ENCODE results near the gene TCN2.
A peak's percentile ranks its signal among the peaks of the same experiment; 100 is the strongest.
"Not testable (repeated sequence)": the region's sequence is repeated elsewhere in the genome, so short reads cannot be mapped to it uniquely, and the experiment has no call there.

The TCN2 gene

GRCh38 chr22:30580896-30581295, 26.1 kb upstream of the TCN2 start:
- no peak for DNase-seq

DNA sequence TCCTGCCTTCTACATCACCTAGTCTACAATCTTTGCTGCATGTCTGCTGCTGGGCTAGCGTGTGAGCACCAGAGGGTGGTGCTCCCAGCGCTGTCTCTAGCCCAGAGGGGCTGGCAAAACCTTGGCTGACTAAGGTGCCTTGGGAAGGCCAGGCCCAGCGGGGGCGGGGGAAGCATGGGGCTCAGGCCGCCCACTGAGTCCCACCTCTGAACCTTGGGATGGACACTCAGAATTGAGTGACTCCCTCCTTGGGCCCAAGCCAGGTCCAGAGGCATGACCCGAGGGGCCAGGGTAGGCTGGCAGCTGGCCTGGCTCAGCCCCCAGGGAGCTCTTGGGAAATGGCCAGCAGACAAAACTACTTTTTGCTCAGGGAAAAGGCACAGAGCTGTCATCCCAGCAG, 24.9 kb upstream of the TCN2 start:
- no peak for DNase-seq

GRCh38 chr22:30582788-30583545, 24.0 kb upstream of the TCN2 start:
- no peak for DNase-seq

- no peak for DNase-seq
These were observed 22.5 kb upstream of the TCN2 start for GRCh38 chr22:30584441-30584840.

- no peak for DNase-seq
These were observed 20.6 kb upstream of the TCN2 start for GRCh38 chr22:30586414-30586813.

- DNase-seq, result peak; percentile 22
These were observed 15.8 kb upstream of the TCN2 start for GRCh38 chr22:30591191-30591587.

DNA sequence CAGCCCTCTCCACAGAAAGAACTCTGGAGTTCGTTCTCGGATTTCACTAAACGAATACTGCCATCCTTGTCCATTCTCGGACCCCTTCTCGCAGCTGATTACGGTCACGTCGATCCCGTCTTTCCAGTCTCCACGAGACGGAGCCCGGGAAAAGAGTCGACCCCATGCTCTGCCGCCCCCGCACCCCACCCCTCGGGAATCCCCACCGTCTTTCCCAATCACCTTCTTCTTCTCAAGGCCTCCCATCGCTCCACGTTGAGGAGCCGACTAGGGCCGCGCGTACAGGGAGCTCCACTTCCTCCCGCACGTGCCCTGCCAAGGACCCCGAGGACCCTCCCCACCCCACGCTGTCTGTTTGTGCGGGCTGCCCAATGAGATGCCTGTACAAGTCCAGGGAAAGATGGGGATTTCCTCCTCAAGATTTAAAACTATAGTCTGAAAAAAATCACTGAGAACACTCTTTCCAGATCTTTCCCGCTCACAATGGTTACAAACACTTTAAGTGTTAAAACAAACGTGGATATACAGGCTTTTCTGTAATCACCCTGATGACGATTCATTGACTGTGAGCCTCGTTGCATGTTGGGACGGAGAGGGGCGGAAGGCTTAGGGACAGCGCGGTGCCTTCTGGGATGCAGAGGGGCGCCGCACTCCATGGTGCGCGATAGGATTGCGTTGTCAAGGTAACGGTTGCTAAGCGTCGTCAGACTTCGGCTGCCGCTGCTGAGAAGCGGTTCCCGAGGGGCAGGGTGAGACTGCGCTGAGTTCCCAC, 15.2 kb upstream of the TCN2 start, which contains the start of gene PES1:
Gene PES1 (minus strand): TSS at position 323 of the 772 bp plus-strand sequence. CDS start 77 bp downstream, at position 246.
- peak; percentile 99 for DNase-seq

DNA sequence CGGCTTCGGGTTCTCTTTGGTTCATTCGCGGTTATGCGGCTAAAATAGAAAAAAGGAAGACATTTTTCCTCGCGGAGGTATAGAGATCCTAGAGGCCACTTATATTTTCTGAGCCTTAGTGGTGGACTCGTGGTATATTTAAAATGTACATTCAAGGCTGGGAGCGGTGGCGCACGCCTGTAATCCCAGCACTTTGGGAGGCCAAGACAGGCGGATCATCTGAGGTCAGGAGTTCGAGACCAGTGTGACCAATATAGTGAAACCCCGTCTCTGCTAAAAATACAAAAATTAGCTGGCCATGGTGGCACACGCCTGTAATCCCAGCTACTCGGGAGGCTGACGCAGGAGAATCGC, 14.6 kb upstream of the TCN2 start:
- DNase-seq, result not testable (repeated sequence)

DNA sequence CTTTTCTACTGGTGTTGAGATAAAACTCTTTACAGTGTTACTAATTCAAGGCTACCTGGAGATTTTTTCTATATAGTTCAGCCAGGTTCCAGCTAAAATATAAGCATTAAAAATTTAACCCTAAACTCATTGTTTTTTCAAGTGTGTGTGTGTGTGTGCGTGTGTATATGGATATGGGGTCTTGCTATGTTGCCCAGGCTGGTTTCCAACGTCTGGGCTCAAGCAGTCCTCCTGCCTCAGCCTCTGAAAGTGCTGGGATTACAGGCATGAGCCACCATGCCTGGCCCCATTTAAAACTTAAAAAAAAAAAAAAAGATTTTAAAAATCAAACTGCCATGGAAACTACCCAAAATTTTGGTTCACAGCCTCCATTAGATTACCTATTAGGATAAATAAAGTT, 10.8 kb upstream of the TCN2 start:
- DNase-seq, result no peak

DNA sequence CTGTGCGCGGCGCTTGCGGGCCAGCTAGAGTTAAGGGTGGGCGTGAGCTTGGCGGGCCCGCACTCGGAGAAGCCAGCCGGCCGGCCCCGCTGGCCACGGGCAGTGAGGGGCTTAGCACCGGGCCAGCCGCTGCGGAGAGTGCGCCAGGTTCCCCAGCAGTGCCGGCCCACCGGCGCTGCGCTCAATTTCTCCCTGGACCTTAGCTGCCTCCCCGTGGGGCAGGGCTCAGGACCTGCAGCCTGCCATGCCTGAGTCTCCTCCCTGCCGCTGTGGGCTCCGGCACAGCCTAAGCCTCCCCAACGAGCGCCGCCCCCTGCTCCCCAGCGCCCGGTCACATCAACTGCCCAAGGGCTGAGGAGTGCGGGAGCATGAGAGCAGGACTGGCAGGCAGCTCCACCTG, 10.1 kb upstream of the TCN2 start:
- no peak for DNase-seq

GRCh38 chr22:30598986-30599385, 8.0 kb upstream of the TCN2 start:
- no peak for DNase-seq

- no peak for DNase-seq
These were observed 6.1 kb upstream of the TCN2 start for GRCh38 chr22:30600921-30601320.

GRCh38 chr22:30601464-30601863, 5.5 kb upstream of the TCN2 start:
- no peak for DNase-seq

DNA sequence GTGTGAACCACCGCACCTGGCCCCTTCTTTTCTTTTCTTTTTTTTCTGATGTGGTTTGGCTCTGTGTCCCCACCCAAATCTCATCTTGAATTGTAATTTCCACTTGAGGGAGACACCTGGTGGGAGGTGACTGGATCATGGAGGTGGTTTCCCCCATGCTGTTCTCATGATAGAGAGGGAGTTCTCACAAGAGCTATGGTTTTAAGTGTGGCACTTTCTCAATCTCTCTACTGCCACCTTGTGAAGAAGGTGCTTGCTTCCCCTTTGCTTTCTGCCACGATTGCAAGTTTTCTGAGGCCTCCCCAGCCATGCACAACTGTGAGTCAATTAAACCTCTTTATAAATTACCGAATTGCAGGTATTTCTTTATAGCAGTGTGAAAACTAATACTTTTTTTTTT, 4.9 kb upstream of the TCN2 start:
- peak; percentile 28 for DNase-seq

DNA sequence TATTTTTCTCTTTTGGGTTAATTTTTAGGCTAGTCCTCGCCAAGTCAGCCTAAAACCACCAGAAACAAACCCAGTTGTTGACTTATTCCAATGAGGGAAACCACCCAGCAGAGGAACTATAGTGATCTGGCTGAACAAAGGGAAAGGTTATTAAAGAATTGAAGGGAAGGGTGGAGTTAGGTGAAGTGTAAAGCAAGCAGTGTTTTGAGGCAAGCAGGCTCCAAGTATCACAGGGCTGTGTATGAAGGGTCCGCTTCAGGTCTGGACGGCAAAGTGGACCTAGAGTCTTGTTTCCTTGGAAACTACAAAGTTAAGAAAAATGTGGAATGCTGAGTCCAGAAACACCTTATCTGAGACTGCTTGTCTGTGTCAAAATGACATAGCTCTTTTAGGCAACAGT, 3.2 kb upstream of the TCN2 start:
- DNase-seq, result no peak

DNA sequence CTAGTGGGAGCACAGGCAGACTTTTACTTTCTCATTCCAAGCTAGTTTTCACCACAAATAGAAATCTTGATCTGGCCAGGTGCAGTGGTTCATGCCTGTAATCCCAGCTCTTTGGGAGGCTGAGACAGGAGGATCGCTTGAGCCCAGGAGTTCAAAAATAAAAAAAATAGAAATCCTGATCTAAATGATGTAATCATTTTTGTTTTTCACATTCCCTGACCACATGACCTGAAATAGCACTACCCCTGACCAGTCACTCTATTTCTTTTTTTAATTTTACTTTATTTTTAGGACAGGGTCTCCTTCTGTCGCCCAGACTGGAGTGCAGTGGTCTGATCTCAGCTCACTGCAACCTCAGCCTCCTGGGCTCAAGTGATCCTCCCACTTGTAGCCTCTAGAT, 2.3 kb upstream of the TCN2 start:
- no peak for DNase-seq

DNA sequence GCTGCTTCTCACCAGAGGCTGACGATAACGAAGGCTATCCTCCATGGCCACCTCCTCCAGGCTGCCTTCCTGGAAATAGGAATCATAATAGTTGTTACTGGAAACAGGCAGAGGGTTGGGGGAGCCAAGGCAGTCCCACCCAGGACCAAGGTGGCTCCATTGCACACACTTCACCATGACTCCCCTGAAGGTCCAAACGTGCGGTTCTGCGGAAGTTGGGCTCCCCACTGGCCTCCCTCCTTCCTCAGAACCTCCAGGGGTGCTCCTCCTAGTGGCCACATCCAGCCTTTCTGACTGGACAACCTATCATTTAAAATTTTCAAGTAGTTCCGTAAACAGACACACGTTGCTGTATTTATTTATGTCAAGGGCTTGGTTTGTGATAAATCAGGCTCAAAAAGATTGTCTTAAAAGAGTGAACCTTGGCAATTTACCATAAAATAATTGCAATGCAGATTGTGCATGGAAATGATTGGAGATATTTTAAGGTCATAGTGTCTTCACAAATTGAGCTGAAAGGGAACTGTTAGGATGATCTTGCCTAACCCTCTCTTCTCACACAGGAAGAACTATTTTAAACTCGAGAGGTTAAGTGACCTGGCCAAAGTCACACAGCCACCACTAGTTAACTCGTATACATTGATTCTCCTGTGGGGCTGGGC, 1.4 kb upstream of the TCN2 start:
- DNase-seq, result peak; percentile 39

DNA sequence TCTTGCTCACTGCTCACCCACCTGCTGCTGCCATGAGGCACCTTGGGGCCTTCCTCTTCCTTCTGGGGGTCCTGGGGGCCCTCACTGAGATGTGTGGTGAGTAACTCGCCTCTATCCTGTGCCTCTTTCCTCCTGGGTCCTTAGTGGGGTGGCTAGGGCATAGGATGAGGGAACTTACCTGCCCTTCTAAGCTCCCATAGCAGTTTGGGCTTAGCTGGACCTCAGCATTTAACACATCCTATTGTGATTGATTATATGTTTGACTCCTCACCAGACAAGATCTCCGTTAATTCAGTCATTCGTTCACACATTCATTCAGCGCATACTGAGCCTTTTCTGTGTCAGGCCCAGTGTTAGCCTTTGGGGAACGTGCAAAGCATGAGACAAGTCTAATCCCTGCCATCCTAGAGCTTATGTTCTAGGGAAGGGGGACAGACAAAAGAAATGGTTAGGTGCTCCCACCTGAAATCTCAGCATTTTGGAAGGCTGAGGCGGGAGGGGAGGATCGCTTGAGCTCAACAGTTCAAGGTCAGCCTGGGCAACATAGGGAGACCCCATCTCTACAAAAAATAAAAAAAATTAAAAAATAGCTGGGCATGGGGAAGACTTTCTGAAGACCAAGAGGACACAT, 441 bp downstream of the TCN2 start:
- DNase-seq, result no peak

- no peak for DNase-seq
These were observed 965 bp downstream of the TCN2 start for GRCh38 chr22:30607939-30608338.

DNA sequence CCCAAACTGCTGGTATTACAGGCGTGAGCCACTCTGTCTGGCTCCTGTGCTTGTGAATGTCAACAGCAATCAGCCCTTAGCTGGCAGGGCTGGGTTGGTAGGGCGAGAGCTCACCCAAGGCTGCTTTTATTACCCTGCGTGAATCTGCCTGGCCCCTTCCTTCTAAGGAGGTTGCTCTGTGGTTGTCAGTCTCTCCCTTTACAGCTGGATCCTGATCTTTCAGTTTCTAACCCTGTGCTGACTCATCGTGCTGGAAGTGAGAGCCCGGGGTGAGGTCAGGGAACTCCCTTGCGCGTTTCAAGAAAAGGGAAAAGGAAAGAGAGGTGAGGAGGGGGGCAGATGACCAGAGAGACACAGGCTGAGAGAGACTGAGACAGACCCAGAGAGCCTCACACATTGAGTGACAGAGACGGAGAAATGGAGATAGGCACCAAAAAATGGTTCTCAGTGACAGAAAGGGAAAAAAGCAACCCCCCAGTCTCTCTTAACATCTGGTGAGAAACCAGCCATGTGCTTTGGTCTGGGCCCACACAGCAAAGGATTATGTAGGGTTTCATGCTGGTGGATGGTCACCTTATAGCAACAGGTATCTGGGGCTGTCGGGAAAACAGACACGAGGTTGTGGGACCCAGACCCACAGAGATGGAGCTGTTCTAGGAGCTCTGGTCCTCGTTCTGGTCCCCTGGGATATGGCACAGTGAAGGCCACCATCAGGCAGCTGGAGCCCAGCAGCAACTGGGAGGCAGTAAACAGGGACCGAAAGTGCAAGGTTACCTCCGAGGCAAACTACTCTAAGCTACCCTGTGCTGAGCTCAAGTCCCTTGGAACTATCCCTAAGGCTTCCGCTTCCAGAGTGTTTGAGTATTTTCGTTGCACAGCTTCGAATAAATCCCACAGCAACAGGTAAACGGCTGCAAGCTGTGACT, 2.5 kb downstream of the TCN2 start:
- DNase-seq, result peak; percentile 93

- no peak for DNase-seq
These were observed 3.3 kb downstream of the TCN2 start for GRCh38 chr22:30610299-30610698.

DNA sequence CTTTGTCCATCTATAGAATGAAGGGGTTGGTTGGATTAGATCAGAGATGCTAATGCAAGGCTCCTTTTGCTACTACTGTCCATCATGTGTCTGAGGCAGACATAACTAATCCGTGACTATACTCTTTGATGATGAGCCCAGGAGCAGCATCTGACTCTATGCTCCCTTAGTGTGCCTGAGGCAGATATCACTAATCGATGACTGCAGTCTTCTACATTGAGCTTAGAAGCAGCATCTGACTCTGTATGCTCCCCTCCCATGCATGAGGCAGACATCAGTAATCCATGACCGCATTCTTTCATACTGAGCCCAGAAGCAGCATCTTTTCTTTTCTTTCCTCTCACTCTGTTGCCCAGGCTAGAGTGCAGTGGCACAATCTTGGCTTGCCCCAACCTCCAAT, 4.2 kb downstream of the TCN2 start:
- peak; percentile 30 for DNase-seq

Data from EL (cell line).